Measurements from ENCODE around the gene SH2D5.
"Not testable (repeated sequence)": the region's sequence is repeated elsewhere in the genome, so short reads cannot be mapped to it uniquely, and the experiment has no call there.

The SH2D5 gene

DNA sequence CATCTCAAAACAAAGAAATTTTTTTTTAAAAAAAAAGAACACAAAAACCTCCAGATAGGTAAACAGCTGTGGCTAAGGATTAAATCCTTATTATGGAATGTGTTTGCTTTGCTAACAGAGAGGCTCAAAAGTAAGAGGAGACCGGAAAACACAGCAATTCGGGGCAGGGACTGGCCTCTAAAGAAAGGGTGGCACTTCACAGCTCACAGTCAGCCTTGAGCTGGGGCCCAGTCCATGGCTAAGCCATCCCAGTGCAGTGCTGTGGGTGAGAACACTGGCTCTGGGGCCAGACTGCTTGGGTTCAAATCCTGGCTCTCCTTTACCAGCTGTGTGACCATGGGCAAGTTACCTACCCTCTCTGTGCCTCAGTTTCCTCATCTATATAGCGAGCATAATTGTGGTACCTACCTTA is 42.9 kb downstream of the SH2D5 start:
- FAIRE-seq, result no peak

DNA sequence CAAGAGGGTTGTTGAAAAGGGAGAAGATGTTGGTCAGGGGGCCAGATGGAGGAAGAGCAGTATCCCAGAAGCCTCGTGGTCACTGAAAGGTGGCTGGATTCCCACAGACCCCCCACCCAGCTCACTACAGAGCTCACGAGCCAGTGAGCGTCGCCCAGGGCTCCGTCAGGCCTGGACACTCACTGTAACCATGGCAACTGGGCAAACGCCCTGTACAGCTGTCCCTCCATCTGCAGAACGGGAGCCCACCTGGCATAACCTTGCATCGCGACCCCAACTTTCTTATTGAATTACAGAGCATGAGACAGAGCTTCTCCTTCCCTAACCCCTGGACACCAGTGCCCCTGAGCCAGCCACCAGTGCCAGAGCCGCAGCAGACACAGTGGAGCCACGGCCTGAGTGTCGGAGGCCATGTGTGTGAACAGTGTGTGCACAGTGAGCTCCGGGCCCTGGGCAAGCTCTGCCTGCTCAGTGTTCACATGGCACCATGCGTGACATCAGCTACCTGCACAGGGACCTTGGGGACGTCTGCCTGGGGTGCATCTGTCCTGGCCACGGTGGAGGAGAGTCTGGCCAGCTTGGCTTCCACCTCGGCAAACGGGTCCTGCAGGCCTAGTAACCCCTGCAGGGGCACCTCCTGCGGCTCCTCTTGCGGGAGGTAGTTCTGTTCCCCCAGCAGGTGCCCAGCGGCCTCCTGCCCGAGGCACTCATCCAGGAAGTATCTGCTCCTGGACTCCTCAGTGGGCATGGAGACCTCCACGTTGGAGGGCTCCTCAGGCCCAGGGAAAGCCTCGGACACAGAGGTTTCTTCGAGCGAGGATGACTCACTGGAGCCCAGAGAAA is 45.4 kb downstream of the SH2D5 start:
- no peak for FAIRE-seq

DNA sequence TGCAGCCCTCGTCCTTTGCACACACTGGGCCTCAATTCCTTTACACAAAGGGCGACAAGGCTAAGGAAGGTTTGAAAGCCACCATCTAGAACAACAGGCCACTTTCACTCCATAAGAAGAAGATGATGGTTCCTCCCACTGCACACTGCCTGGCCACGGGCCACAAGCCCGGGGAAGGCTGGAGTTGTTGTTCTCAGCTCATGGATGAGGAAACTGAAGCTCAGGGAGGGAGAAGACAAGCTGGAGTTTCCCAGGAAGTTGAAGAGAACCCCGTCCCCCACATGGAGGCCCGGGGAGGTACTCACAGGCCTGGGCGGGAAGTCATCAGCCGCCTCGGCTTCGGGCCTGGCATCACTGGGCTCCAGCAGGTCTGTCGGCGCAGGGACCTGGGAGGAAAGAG is 46.8 kb downstream of the SH2D5 start:
- FAIRE-seq, result no peak

DNA sequence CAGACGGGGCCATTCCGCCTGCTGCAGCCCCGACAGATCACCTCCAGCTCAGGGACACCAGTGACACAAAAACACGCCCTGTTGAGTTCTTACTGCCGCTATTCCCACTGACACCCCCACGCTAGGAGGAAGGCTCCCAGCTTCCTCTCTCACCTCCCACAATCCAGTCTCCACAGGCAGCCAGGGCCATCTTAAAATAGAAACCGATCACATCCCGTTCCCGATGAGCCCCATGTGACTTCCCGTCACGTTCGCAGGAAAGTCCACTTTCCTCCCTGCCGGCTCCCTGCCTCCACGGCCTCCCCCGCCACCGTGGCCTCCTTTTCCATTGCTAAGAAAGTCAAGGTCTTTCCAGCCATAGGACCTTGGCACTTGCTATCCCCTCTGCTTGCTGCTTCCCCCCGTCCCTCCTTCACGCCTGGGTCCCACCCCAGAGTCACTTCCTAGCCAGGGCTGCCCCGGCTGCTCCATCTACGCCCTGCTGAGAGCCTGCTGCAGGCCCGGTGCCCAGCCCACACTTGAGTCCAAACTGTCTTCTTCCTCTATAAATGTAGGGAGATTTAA is 47.3 kb downstream of the SH2D5 start:
- FAIRE-seq, result no peak

DNA sequence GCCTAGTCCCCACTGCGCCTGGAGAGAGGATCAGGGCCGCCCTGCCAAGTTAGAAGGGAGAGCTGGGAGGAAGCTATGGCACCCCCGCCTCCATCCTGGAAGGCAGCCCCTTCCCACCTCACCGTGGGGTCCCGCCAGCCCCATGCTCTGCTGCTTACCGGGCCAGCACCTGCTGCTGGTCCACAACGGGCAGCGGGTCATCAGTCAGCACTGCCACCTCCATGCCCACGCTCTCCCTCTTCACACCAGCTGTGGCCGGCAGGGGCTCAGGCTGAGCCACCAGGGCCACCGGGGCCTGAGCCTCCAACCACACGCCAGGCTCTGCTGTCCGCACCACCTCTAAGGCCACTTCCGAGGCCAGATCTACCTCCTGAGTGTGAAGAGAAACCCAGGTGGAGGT is 47.9 kb downstream of the SH2D5 start:
- no peak for FAIRE-seq

DNA sequence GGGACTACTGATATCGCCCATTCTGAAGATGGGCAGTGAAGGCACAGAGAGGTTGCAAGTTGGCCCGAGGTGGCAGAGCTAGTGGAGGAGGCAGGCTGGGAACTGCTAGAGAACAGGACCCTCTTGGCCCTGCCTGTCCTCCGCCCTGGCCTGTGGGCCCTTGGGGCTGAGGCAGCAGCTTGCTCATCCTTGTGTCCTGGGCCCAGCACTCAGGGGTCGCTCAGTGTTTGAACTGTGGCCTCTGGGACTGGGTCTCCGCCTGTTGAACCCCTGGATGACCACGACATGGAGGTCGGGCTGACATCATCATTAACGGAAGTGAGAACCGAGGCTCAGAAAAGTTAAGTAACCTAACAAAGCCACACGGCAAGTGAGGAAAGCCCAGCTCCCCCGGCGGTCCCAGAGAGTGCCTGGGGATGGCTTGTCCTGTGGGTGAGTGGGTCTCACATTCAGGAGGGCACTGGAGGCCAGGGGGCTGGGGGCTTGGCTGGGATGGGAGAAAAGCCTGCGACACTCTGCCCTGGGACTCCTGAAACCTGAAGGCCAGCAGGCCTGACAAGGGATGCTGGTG is 48.4 kb downstream of the SH2D5 start:
- no peak for FAIRE-seq

DNA sequence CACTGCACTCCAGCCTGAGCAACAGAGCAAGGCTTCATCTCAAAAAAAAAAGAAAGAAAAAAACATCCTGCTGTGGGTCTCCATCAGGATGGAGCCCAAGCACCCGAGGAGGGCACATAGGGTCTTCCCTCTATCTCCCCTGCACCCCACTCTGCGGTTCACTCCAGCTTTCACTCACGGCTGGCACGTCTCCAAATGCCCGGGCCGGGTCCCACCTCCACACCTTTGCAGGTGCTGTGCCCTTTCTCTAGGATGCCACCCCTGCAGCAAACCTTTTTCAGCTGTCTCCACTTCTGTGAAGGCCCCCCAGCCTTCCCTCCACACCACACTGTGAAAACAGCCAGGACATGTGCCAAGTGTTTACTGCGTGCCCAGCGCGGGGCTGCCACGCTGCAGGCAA is 48.9 kb downstream of the SH2D5 start:
- FAIRE-seq, result no peak

DNA sequence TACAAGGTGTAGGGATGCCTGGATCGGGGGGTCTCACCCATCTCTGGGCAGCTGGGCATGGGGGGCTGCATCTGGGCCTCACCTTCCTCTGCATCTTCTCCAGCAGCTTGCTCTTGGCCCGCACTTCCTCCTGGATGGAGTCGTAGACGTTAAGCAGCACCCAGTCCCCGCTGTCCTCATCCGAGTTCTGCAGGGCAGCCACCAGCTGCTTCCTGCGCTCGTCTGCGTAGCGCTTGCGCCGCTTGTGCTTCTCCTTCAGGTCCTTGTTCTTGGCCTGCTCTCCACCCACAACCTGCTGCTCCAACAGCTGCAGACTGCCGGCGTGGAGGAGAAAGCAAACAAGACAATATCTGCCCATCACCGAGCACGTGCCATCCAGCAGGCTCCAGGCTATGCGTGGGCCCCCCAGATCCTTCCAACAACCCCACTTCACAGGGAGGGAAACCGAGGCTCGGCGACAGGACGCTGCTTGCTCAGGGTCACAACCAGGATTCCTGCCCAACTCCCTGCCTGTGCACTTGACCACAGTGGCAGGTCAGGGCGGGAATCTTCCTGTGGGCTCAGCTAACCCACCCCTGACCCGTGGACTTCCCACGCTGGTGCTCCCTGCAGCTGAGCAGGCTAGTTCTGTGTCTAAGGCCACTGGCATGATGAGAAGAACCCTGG is 49.8 kb downstream of the SH2D5 start:
- FAIRE-seq, result no peak

DNA sequence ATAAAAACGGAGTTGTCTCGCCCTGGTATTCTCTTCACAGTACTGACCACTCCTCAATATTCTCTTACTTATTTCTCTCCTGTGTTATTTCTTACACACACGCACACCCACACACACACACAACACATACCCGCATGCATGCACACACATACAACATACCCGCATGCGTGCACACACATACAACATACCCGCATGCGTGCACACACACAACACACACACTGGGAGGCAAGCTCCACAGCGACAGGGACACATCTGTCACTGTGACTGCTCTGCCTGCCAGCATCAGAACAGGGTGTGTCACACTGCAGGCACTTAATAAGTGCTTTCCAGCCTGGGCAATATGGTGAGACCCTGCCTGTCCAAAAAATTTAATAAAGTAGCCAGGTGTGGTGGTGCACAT is 50.5 kb downstream of the SH2D5 start:
- no peak for FAIRE-seq

DNA sequence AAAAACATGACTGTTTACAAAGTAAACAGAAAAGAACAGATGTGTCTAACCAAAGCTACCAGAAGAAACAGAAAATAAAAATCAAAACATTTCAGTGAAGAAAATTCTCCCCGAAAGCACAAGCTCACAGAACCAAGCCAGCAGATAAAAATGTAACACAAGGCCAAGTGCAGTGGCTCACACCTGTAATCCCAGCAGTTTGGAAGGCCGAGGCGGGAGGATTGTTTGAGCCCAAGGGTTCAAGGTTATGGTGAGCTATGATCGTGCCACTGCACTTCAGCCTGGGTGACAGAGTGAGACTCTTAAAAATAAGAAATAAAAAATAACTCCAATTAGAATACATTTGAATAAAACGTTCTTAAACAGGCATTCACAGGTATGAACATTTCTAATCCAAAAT is 52.2 kb downstream of the SH2D5 start:
- no peak for FAIRE-seq

DNA sequence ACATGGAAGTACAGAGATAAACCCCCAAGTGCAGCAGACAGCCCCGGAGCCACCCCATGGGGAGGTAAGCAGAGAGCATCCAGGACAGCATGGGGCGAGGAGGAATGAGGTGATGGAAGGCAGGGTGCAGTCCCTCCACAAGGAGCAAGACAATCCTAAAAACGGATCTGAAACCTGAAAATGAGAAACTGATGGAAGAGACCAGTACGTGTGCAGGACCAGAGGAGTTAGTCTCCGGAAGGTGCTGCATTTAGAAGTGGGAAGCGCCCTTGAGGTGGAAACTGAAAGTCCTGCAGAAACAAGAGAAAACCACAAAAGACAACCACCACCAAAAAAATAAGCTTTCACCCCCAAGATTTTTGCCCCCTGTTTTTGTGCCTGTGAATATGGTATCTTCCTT is 53.9 kb downstream of the SH2D5 start:
- no peak for FAIRE-seq

DNA sequence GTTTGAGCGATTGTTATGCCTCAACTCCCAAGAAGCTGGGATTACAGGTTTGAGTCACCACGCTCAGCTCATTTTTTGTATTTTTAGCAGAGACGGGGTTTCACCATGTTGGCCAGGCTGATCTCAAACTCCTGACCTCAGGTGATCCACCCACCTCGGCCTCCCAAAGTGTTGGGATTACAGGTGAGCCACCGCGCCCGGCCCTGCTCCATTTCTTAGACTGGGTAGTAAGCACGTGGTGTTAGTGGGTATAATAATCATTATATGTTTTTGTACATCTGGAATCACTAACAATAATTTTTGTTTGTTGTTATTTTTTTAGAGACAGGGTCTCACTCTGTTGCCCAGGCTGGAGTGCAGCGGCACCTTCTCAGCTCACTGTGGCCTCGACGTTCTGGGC is 58.9 kb downstream of the SH2D5 start:
- FAIRE-seq, result not testable (repeated sequence)

DNA sequence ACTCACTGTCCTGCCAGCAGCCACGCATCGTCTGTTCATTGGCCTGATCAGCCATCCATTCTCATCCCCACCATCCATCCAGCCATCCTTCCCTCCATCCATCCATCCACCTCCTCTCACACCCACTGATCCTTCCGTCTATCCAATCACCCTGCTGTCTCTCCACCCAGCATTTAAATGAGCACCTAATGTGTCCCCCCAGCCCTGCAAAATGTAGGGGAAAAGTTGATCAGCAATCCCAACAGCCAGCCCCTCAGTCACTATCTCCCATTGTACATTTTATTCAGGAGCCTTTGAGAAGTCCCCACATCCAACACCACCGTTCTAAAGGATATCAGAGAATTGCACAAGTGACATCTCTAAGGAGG is 60.3 kb downstream of the SH2D5 start:
- no peak for FAIRE-seq

DNA sequence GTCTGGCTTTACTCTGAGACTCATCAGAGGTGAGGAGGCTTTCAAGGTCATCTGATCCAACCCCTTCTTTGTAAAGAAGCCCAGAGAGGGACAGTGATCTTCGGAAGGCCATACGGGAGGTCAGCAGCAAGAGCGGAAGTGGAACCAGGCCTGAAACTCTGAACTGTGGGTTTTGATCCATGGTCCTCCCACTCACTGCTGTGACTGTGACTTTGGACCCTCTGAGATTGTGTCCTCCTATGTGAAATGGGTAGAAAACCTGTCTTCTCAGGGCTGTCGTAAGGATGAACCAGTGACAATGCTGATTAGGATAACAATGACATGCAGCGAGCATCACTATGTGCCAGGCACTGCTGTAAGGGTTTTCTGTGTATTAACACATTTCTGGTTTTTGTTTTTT is 61.6 kb downstream of the SH2D5 start:
- FAIRE-seq, result no peak

All from islet of Langerhans (tissue), 1 donor.